ENCODE results near the gene ASB4. TPM values are rescaled to one million over a fixed set of nuclear protein-coding genes. Genes with fewer than 3 reads are reported as not detected.
"Not testable (repeated sequence)": the region's sequence is repeated elsewhere in the genome, so short reads cannot be mapped to it uniquely, and the experiment has no call there.

ASB4 gene
- total RNA-seq, 1 donor from 2014 or later = 0.21 TPM

GRCh38 chr7:95446618-95447017 lies 39.1 kb upstream of the ASB4 start:
- Mint-ChIP-seq H3K36me3 (ENCODE audit: low read depth) (no peaks in the 10 kb centered on the region), H3K27me3 (ENCODE audit: low read depth) (no peaks in the 10 kb centered on the region), H3K9me3 (no peaks in the 10 kb centered on the region), H3K4me3 (no peak overlapping the region), H3K27ac (ENCODE audit: unreplicated experiment) (no peak overlapping the region), H3K4me1 (peaks cover 8% of the 10 kb centered on the region)
- DNase-seq (ENCODE audit: low read depth, low spot score) = no peak
- TF ChIP-seq CTCF (conservative IDR thresholded peaks at IDR 0.05) = no peak

DNA sequence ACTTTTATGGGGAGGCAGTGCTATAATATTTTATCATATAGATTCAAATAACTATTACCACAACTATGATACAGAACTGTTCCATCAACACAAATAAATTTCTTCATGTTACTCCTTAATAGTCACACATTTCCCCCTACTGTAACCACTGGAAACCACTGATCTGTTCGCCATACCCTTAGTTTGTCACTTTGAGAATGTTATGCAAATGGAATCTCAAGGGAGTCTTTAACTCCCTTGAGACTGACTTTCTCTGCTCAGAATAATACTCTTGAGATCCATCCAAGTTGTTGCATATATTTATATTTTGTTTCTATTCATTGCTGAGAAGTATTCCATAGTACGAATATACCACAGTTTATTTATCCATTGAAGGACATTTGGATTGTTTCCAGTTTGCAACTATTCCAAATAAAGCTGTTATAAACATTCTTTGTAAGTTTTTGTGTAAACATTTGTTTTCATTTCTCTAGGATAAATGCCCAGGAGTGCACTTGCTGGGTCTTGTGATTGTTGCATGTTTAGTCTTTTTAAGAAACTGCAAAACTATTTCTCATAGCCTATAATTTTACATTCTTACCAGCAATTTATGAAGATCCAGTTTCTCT lies 31.2 kb upstream of the ASB4 start:
- H3K36me3 Mint-ChIP-seq (ENCODE audit: low read depth) = peaks cover 9% of the 10 kb centered on the region
- no peak for DNase-seq (ENCODE audit: low read depth, low spot score)
- no peaks in the 10 kb centered on the region for H3K27me3 Mint-ChIP-seq (ENCODE audit: low read depth)
- peaks cover 17% of the 10 kb centered on the region for H3K9me3 Mint-ChIP-seq
- no peak overlapping the region for H3K4me3 Mint-ChIP-seq
- peaks cover 4% of the 10 kb centered on the region for H3K4me1 Mint-ChIP-seq
- no peak overlapping the region for H3K27ac Mint-ChIP-seq (ENCODE audit: unreplicated experiment)
- no peak for TF ChIP-seq CTCF (conservative IDR thresholded peaks at IDR 0.05)

DNA sequence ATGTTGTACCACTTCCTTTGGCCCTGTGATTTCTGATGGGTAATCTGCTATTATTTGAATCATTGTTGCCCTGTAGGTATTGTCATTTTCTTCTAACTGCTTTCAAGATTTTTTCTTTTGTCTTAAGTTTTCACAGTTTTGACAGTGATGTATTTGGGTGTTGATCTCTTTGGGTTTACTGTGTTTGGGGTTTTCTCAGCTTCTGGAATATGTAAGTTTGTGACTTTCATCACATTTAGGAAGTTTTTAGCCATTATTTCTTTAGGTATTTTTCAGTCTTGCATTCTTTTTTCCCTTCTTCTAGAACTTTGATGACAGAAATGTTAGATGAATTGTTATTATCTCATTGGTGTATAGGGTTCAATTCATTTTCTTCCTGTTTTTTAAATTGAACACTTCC lies 27.8 kb upstream of the ASB4 start:
- no peak for DNase-seq (ENCODE audit: low read depth, low spot score)
- H3K27ac Mint-ChIP-seq (ENCODE audit: unreplicated experiment) = no peak overlapping the region
- TF ChIP-seq CTCF (conservative IDR thresholded peaks at IDR 0.05) = no peak
- H3K9me3 Mint-ChIP-seq = peaks cover 31% of the 10 kb centered on the region
- no peaks in the 10 kb centered on the region for H3K27me3 Mint-ChIP-seq (ENCODE audit: low read depth)
- no peak overlapping the region for H3K4me3 Mint-ChIP-seq
- no peaks in the 10 kb centered on the region for H3K4me1 Mint-ChIP-seq
- H3K36me3 Mint-ChIP-seq (ENCODE audit: low read depth) = peaks cover 27% of the 10 kb centered on the region

DNA sequence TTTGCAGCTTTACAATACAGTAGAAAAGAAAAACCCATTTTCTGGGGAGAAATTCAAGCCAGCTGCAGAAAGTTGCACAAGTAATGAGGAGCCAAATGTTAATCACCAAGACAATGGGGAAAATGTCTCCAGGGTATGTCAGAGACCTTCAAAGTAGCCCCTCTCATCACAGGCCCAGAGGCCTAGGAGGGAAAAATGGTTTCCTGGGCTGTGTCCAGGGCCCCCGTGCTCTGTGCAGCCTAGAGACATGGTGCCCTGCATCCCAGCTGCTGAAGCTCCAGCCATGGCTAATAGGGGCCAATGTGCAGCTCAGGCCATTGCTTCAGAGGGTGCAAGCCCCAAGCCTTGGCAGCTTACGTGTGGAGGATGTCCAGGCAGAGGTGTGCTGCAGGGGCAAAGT lies 25.1 kb upstream of the ASB4 start:
- not testable (repeated sequence) for H3K27me3 Mint-ChIP-seq (ENCODE audit: low read depth); H3K4me3 Mint-ChIP-seq; H3K4me1 Mint-ChIP-seq; DNase-seq (ENCODE audit: low read depth, low spot score); H3K27ac Mint-ChIP-seq (ENCODE audit: unreplicated experiment)
- peaks cover 27% of the 10 kb centered on the region for H3K36me3 Mint-ChIP-seq (ENCODE audit: low read depth)
- peaks cover 31% of the 10 kb centered on the region for H3K9me3 Mint-ChIP-seq

DNA sequence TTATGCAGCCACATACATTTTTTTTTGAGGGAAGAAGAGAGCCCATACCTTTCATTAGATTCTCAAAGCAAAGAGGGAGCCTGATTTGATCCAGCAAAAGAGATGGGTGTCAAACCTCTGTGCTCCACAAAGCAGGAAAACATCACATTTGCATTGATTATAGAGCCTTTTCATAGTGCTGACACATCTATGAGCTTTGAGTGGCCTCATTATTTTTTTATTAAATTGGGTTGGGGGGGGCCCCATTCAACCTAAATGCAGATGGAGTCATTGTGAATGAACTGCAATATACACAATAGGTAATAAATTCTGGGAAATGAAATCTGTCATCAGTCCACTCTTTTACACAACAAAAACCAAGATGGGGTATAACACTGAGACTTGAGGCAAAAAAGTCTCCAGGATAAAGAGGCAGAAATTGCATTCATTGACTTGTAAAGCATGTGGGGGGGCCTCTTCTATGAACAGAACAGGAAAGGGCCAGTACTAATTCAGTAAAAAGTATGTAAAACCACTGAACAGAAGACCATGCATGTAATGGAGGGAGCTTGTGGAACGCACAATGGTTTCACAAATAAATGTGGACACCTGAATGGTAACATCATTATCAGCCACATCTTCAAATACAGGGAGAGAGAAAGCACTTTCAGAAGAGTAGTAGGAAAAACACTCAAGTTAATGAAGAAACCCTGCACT lies 17.7 kb upstream of the ASB4 start:
- no peaks in the 10 kb centered on the region for H3K27me3 Mint-ChIP-seq (ENCODE audit: low read depth)
- DNase-seq (ENCODE audit: low read depth, low spot score) = no peak

More for the DNA sequence above, 17.7 kb upstream of the ASB4 start:
- H3K9me3 Mint-ChIP-seq = no peaks in the 10 kb centered on the region
- H3K36me3 Mint-ChIP-seq (ENCODE audit: low read depth) = no peaks in the 10 kb centered on the region
- peak overlapping the region; percentile 61 for H3K27ac Mint-ChIP-seq (ENCODE audit: unreplicated experiment)
- peak overlapping the region; percentile 32 for H3K4me3 Mint-ChIP-seq
- H3K4me1 Mint-ChIP-seq = peaks cover 59% of the 10 kb centered on the region
- TF ChIP-seq CTCF (conservative IDR thresholded peaks at IDR 0.05) = no peak

All from neural crest cell (in vitro differentiated cells).